ENCODE data around the gene USP48. TPM values are rescaled to one million over a fixed set of nuclear protein-coding genes. Genes with fewer than 3 reads are reported as not detected.

The USP48 gene
- total RNA-seq, 1 donor from 2014 or later: 54.5 TPM

- Mint-ChIP-seq H3K4me1 (ENCODE audit: low read depth) (no peaks in the 10 kb centered on the region), H3K4me3 (ENCODE audit: unreplicated experiment) (no peak overlapping the region), H3K9me3 (ENCODE audit: low read depth) (no peaks in the 10 kb centered on the region), H3K27me3 (ENCODE audit: low read depth) (no peaks in the 10 kb centered on the region), H3K27ac (ENCODE audit: unreplicated experiment) (no peak overlapping the region), H3K36me3 (ENCODE audit: low read depth) (peaks cover 23% of the 10 kb centered on the region)
- DNase-seq (ENCODE audit: low spot score): no peak
- TF ChIP-seq CTCF (IDR thresholded peaks at IDR 0.05): no peak
Observed at GRCh38 chr1:21751281-21751680, 31.7 kb downstream of the USP48 start.

- no peaks in the 10 kb centered on the region for H3K9me3 Mint-ChIP-seq (ENCODE audit: low read depth)
- H3K4me1 Mint-ChIP-seq (ENCODE audit: low read depth): peaks cover under 1% of the 10 kb centered on the region
- no peak overlapping the region for H3K4me3 Mint-ChIP-seq (ENCODE audit: unreplicated experiment)
- no peak overlapping the region for H3K27ac Mint-ChIP-seq (ENCODE audit: unreplicated experiment)
- no peaks in the 10 kb centered on the region for H3K27me3 Mint-ChIP-seq (ENCODE audit: low read depth)
- H3K36me3 Mint-ChIP-seq (ENCODE audit: low read depth): peaks cover 23% of the 10 kb centered on the region
- no peak for DNase-seq (ENCODE audit: low spot score)
- no peak for TF ChIP-seq CTCF (IDR thresholded peaks at IDR 0.05)
Observed at GRCh38 chr1:21750841-21751240, 32.1 kb downstream of the USP48 start.

- no peak overlapping the region for H3K4me3 Mint-ChIP-seq (ENCODE audit: unreplicated experiment)
- H3K27ac Mint-ChIP-seq (ENCODE audit: unreplicated experiment): no peak overlapping the region
- no peak for DNase-seq (ENCODE audit: low spot score)
- peaks cover 23% of the 10 kb centered on the region for H3K36me3 Mint-ChIP-seq (ENCODE audit: low read depth)
- H3K4me1 Mint-ChIP-seq (ENCODE audit: low read depth): peaks cover 4% of the 10 kb centered on the region
- H3K27me3 Mint-ChIP-seq (ENCODE audit: low read depth): no peaks in the 10 kb centered on the region
- no peak for TF ChIP-seq CTCF (IDR thresholded peaks at IDR 0.05)
- no peaks in the 10 kb centered on the region for H3K9me3 Mint-ChIP-seq (ENCODE audit: low read depth)
Observed at GRCh38 chr1:21749859-21750468, 33.0 kb downstream of the USP48 start.

- no peaks in the 10 kb centered on the region for H3K27me3 Mint-ChIP-seq (ENCODE audit: low read depth)
- H3K9me3 Mint-ChIP-seq (ENCODE audit: low read depth): no peaks in the 10 kb centered on the region
- TF ChIP-seq CTCF (IDR thresholded peaks at IDR 0.05): no peak
- peaks cover 20% of the 10 kb centered on the region for H3K36me3 Mint-ChIP-seq (ENCODE audit: low read depth)
- peaks cover 4% of the 10 kb centered on the region for H3K4me1 Mint-ChIP-seq (ENCODE audit: low read depth)
- no peak for DNase-seq (ENCODE audit: low spot score)
- H3K27ac Mint-ChIP-seq (ENCODE audit: unreplicated experiment): no peak overlapping the region
- no peak overlapping the region for H3K4me3 Mint-ChIP-seq (ENCODE audit: unreplicated experiment)
Observed at GRCh38 chr1:21749109-21749508, 33.8 kb downstream of the USP48 start.

- H3K27me3 Mint-ChIP-seq (ENCODE audit: low read depth): no peaks in the 10 kb centered on the region
- H3K4me3 Mint-ChIP-seq (ENCODE audit: unreplicated experiment): no peak overlapping the region
- no peak for TF ChIP-seq CTCF (IDR thresholded peaks at IDR 0.05)
- H3K4me1 Mint-ChIP-seq (ENCODE audit: low read depth): peaks cover 7% of the 10 kb centered on the region
- no peaks in the 10 kb centered on the region for H3K9me3 Mint-ChIP-seq (ENCODE audit: low read depth)
- peaks cover 15% of the 10 kb centered on the region for H3K36me3 Mint-ChIP-seq (ENCODE audit: low read depth)
- no peak for DNase-seq (ENCODE audit: low spot score)
- no peak overlapping the region for H3K27ac Mint-ChIP-seq (ENCODE audit: unreplicated experiment)
Observed at GRCh38 chr1:21743476-21743875, 39.5 kb downstream of the USP48 start.

Data from chondrocyte (in vitro differentiated cells).